WTC11 (cell line): ENCODE data around the gene KRT80. TPM values are rescaled to one million over a fixed set of nuclear protein-coding genes. Genes with fewer than 3 reads are reported as not detected.

Source experiments
- ATAC-seq: fragments of 200-7000 bp; cut with Tn5 transposase; 2 replicates; pipeline ENCODE4 v1.10.0; 2021; ENCODE audit warnings: mild to moderate bottlenecking, moderate library complexity
- CTCF ChIA-PET: fragments of 300-600 bp; sonication (Branson Sonifier 250); formaldehyde crosslinking; loops from one replicate; lab custom pipeline; 2021; ENCODE audit warnings: antibody characterized with exemption; lab: Charles Lee
- POLR2A ChIA-PET: fragments of 350-600 bp; sonication (Branson Sonifier 250); formaldehyde crosslinking; loops from one replicate; lab custom pipeline; 2021; ENCODE audit warnings: antibody characterized with exemption; lab: Charles Lee
- DNase-seq: peaks from one replicate; pipeline ENCODE4 v3.0.0; 2021; ENCODE audit warnings: low spot score
- H3K27ac Mint-ChIP-seq: 2 replicates; pipeline ENCODE4 v1.8.0; 2021; ENCODE audit warnings: mixed read lengths
- H3K27me3 Mint-ChIP-seq: 2 replicates; pipeline ENCODE4 v1.8.0; 2021; ENCODE audit warnings: low read depth, mild to moderate bottlenecking, moderate library complexity, mixed read lengths
- H3K36me3 Mint-ChIP-seq: 2 replicates; pipeline ENCODE4 v1.8.0; 2021; ENCODE audit warnings: mixed read lengths
- H3K4me1 Mint-ChIP-seq: 2 replicates; pipeline ENCODE4 v1.8.0; 2022; ENCODE audit warnings: mixed read lengths
- H3K4me3 Mint-ChIP-seq: 2 replicates; pipeline ENCODE4 v1.8.0; 2021; ENCODE audit warnings: mild to moderate bottlenecking, moderate library complexity, mixed read lengths
- H3K9me3 Mint-ChIP-seq: 2 replicates; pipeline ENCODE4 v1.8.0; 2021; ENCODE audit warnings: mixed read lengths
- CDX4 ChIP-seq: fragments of 250-450 bp; sonication (Bioruptor Pico); IDR thresholded peaks from 2 replicates; pipeline ENCODE4 v1.9.0; 2021; ENCODE audit warnings: moderate library complexity, mild to moderate bottlenecking, inconsistent platforms, borderline replicate concordance
- CREB1 ChIP-seq: sonication (generic); formaldehyde crosslinking; IDR thresholded peaks from 2 replicates; pipeline ENCODE4 v1.8.0; 2023; ENCODE audit warnings: mild to moderate bottlenecking, missing genetic modification reagents
- E2F5 ChIP-seq: sonication (generic); formaldehyde crosslinking; IDR thresholded peaks from 2 replicates; pipeline ENCODE4 v1.8.1; 2022; ENCODE audit warnings: mild to moderate bottlenecking, moderate library complexity, missing genetic modification reagents
- FOXK1 ChIP-seq: sonication (generic); formaldehyde crosslinking; IDR thresholded peaks from 2 replicates; pipeline ENCODE4 v1.8.0; 2022; ENCODE audit warnings: mild to moderate bottlenecking, moderate library complexity, missing genetic modification reagents
- MYBL2 ChIP-seq: sonication (generic); formaldehyde crosslinking; IDR thresholded peaks from 2 replicates; pipeline ENCODE4 v1.8.1; 2023; ENCODE audit warnings: mild to moderate bottlenecking, moderate library complexity, missing genetic modification reagents
- NFYB ChIP-seq: sonication (generic); formaldehyde crosslinking; conservative IDR thresholded peaks from 2 replicates; pipeline ENCODE4 v1.8.0; 2022; ENCODE audit warnings: low read depth, missing genetic modification reagents
- PRDM15 ChIP-seq: sonication (generic); formaldehyde crosslinking; IDR thresholded peaks from 2 replicates; pipeline ENCODE4 v1.8.0; 2022; ENCODE audit warnings: missing genetic modification reagents
- PRRX2 ChIP-seq: fragments of 250-450 bp; sonication (Bioruptor Pico); IDR thresholded peaks from 2 replicates; pipeline ENCODE4 v1.8.0; 2021; ENCODE audit warnings: mild to moderate bottlenecking
- SMAD3 ChIP-seq: sonication (generic); formaldehyde crosslinking; IDR thresholded peaks from 2 replicates; pipeline ENCODE4 v1.8.0; 2022; ENCODE audit warnings: missing genetic modification reagents, mild to moderate bottlenecking, borderline replicate concordance
- SOX15 ChIP-seq: fragments of 250-450 bp; sonication (Bioruptor Pico); IDR thresholded peaks from 2 replicates; pipeline ENCODE4 v1.9.0; 2021; ENCODE audit warnings: mild to moderate bottlenecking
- TCF7 ChIP-seq: sonication (generic); formaldehyde crosslinking; IDR thresholded peaks from 2 replicates; pipeline ENCODE4 v1.8.0; 2022; ENCODE audit warnings: mild to moderate bottlenecking, low read depth, missing genetic modification reagents, moderate library complexity
- USF2 ChIP-seq: sonication (generic); formaldehyde crosslinking; IDR thresholded peaks from 2 replicates; pipeline ENCODE4 v1.8.1; 2023; ENCODE audit warnings: mild to moderate bottlenecking, missing genetic modification reagents, moderate library complexity
- ZNF121 ChIP-seq: sonication (generic); formaldehyde crosslinking; IDR thresholded peaks from 2 replicates; pipeline ENCODE4 v1.8.0; 2023; ENCODE audit warnings: missing genetic modification reagents
- ZNF317 ChIP-seq: sonication (generic); formaldehyde crosslinking; IDR thresholded peaks from 2 replicates; pipeline ENCODE4 v1.8.1; 2023; ENCODE audit warnings: low read depth, mild to moderate bottlenecking, moderate library complexity, missing genetic modification reagents, borderline replicate concordance
- ZNF423 ChIP-seq: fragments of 250-450 bp; sonication (Bioruptor Pico); IDR thresholded peaks from 2 replicates; pipeline ENCODE4 v2.1.2; 2022; ENCODE audit warnings: mild to moderate bottlenecking, moderate library complexity
- ZNF532 ChIP-seq: fragments of 250-450 bp; sonication (Bioruptor Pico); IDR thresholded peaks from 2 replicates; pipeline ENCODE4 v1.9.0; 2021; ENCODE audit warnings: mild to moderate bottlenecking, borderline replicate concordance
- total RNA-seq: library from RNA; stranded (reverse); gene quantifications from 3 replicates; pipeline ENCODE4 v1.2.3, GENCODE V29; 2021
- TF ChIP-seq, protein P1 (sequence below): sonication (generic); formaldehyde crosslinking; IDR thresholded peaks from 2 replicates; pipeline ENCODE4 v1.8.1; 2023; ENCODE audit warnings: mild to moderate bottlenecking, missing genetic modification reagents

The KRT80 gene
- total RNA-seq, 1 experiment from 2014 or later: 0.11 TPM

- TF ChIP-seq ZNF532 (CRISPR knock-in tag) (no peak), USF2 (CRISPR knock-in tag) (no peak), ZNF423 (no peak), ZNF121 (CRISPR knock-in tag) (no peak), NFYB (CRISPR knock-in tag) (no peak)
Observed at GRCh38 chr12:52199294-52199919, 7.6 kb upstream of the KRT80 start (continued).

DNA sequence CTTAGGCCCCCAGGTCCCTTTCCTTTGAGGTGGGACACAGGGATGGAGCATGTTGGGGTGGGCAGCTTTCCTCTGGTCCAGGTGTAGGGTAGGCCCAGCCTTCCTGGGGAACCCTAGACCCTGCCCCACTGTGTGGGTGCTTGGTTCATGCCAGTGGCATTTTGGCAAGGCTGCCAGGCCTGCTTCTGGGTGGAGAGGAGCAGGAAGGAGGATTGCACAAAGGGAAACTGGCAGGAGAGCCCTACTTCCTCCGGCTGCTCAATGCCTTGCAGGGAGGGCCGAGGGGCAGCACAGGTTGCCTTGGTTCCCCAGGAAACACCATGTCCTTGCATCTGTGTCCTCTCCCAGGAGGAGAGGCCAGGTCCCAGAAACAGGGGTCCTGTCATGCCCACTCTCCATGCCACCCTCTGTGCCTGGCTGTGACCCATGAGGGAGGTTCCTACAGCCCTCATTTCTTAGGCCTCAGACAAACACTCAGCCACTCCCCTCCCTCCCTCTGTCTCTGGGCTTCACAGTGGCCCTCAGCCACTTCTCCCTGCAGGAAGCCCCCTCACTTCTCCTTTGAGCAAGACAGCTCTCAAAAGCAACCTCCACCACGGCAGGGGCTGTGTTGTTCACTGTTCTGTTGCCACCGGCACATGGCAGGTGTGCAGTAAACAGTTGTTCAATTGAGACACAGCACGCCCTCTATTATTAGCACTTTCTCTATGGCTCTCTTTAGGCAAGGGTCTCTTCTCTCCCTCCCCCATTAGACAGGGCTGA is 6.8 kb upstream of the KRT80 start:
- H3K4me1 Mint-ChIP-seq: peaks cover 32% of the 10 kb centered on the region
- no peaks in the 10 kb centered on the region for H3K36me3 Mint-ChIP-seq
- POLR2A ChIA-PET: interaction anchor here (1.2 kb wide), 1 partner anchor 13 kb away, joined by 3 read pairs; no protein-coding TSS in a partner anchor
- no peak overlapping the region; the same call in 1 of the 2 replicates for H3K27ac Mint-ChIP-seq
- no peak for ATAC-seq
- no peaks in the 10 kb centered on the region for H3K27me3 Mint-ChIP-seq
- CTCF ChIA-PET: interaction anchor here (0.6 to 1.6 kb wide), 2 partner anchors 42 to 80 kb away, joined by 3 to 4 read pairs; no protein-coding TSS in a partner anchor
- H3K4me3 Mint-ChIP-seq: no peak overlapping the region
- H3K9me3 Mint-ChIP-seq: no peaks in the 10 kb centered on the region
- DNase-seq: no peak
- TF ChIP-seq MYBL2 (CRISPR knock-in tag): no peak
- TF ChIP-seq TCF7 (CRISPR knock-in tag): no peak
- TF ChIP-seq CREB1 (CRISPR knock-in tag): no peak
- no peak for TF ChIP-seq ZNF317
- no peak for TF ChIP-seq E2F5 (CRISPR knock-in tag)
- TF ChIP-seq CDX4 (CRISPR knock-in tag): no peak
- TF ChIP-seq, protein P1, sequence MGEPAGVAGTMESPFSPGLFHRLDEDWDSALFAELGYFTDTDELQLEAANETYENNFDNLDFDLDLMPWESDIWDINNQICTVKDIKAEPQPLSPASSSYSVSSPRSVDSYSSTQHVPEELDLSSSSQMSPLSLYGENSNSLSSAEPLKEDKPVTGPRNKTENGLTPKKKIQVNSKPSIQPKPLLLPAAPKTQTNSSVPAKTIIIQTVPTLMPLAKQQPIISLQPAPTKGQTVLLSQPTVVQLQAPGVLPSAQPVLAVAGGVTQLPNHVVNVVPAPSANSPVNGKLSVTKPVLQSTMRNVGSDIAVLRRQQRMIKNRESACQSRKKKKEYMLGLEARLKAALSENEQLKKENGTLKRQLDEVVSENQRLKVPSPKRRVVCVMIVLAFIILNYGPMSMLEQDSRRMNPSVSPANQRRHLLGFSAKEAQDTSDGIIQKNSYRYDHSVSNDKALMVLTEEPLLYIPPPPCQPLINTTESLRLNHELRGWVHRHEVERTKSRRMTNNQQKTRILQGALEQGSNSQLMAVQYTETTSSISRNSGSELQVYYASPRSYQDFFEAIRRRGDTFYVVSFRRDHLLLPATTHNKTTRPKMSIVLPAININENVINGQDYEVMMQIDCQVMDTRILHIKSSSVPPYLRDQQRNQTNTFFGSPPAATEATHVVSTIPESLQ (CRISPR knock-in tag): no peak
- no peak for TF ChIP-seq PRDM15
- TF ChIP-seq SMAD3 (CRISPR knock-in tag): no peak
- no peak for TF ChIP-seq ZNF532 (CRISPR knock-in tag)
- TF ChIP-seq SOX15 (CRISPR knock-in tag): no peak
- TF ChIP-seq PRRX2 (CRISPR knock-in tag): no peak
- TF ChIP-seq FOXK1: no peak
